NCI-H345 treated with DMSO at 0.1 percent for 48 hours (cell line): Measurements from ENCODE around the gene CABCOCO1.

Experiments
- DNase-seq: peaks from one replicate; lab custom pipeline; 2025; ENCODE audit not compliant: unreplicated experiment; lab: John Stamatoyannopoulos, UW

Gene CABCOCO1

GRCh38 chr10:61779950-61780659 is 117.4 kb downstream of the CABCOCO1 start:
- no peak for DNase-seq

GRCh38 chr10:61780732-61781131 is 118.0 kb downstream of the CABCOCO1 start:
- no peak for DNase-seq

GRCh38 chr10:61781969-61782403 is 119.3 kb downstream of the CABCOCO1 start:
- DNase-seq = no peak

- no peak for DNase-seq
Measured at GRCh38 chr10:61784354-61785133, 121.8 kb downstream of the CABCOCO1 start.

- DNase-seq = no peak
Measured at GRCh38 chr10:61785473-61786105, 122.9 kb downstream of the CABCOCO1 start.

GRCh38 chr10:61786728-61787127 is 124.0 kb downstream of the CABCOCO1 start:
- no peak for DNase-seq

GRCh38 chr10:61787170-61787569 is 124.4 kb downstream of the CABCOCO1 start:
- DNase-seq = no peak

- no peak for DNase-seq
Measured at GRCh38 chr10:61789031-61789430, 126.3 kb downstream of the CABCOCO1 start.

- DNase-seq = no peak
Measured at GRCh38 chr10:61791216-61791615, 128.5 kb downstream of the CABCOCO1 start.

GRCh38 chr10:61792097-61792716 is 129.5 kb downstream of the CABCOCO1 start:
- DNase-seq = no peak

GRCh38 chr10:61792921-61793320 is 130.2 kb downstream of the CABCOCO1 start:
- no peak for DNase-seq

GRCh38 chr10:61793760-61794703 is 131.3 kb downstream of the CABCOCO1 start:
- peak; percentile 1 for DNase-seq

GRCh38 chr10:61795147-61795546 is 132.4 kb downstream of the CABCOCO1 start:
- DNase-seq = no peak

GRCh38 chr10:61795551-61795950 is 132.8 kb downstream of the CABCOCO1 start:
- no peak for DNase-seq

GRCh38 chr10:61796785-61797184 is 134.1 kb downstream of the CABCOCO1 start:
- DNase-seq = no peak

GRCh38 chr10:61797304-61798153 is 134.8 kb downstream of the CABCOCO1 start:
- no peak for DNase-seq

- DNase-seq = no peak
Measured at GRCh38 chr10:61798713-61799112, 136.0 kb downstream of the CABCOCO1 start.

- DNase-seq = no peak
Measured at GRCh38 chr10:61801484-61801883, 138.8 kb downstream of the CABCOCO1 start.

GRCh38 chr10:61803269-61803668 is 140.5 kb downstream of the CABCOCO1 start:
- no peak for DNase-seq
